Loucy (cell line): ENCODE results near the gene C12orf60.
A peak's percentile ranks its signal among the peaks of the same experiment; 100 is the strongest.
"Not testable (repeated sequence)": the region's sequence is repeated elsewhere in the genome, so short reads cannot be mapped to it uniquely, and the experiment has no call there.

Source experiments
- H2AFZ ChIP-seq: fragments of 200-600 bp; sonication (generic); 2 replicates; pipeline ENCODE4 v1.6.0; 2016; ENCODE audit warnings: antibody characterized with exemption, mild to moderate bottlenecking, low read length, moderate library complexity
- H3F3A ChIP-seq: fragments of 200-600 bp; 2 replicates; pipeline ENCODE4 v1.6.0; 2016; ENCODE audit warnings: antibody characterized with exemption, low read depth, mild to moderate bottlenecking
- H3K27me3 ChIP-seq: fragments of 200-600 bp; sonication (generic); 2 replicates; pipeline ENCODE4 v1.6.1; 2014; ENCODE audit warnings: low read length, mild to moderate bottlenecking; ENCODE audit not compliant: insufficient read depth, poor library complexity, severe bottlenecking
- H3K36me3 ChIP-seq: fragments of 200-600 bp; sonication (generic); 2 replicates; pipeline ENCODE4 v1.6.1; 2016; ENCODE audit warnings: low read length; ENCODE audit not compliant: insufficient read depth
- H3K4me1 ChIP-seq: fragments of 200-600 bp; sonication (generic); 2 replicates; pipeline ENCODE4 v1.5.1; 2014; ENCODE audit warnings: low read length, mild to moderate bottlenecking; ENCODE audit not compliant: insufficient read depth, poor library complexity, severe bottlenecking
- H3K4me2 ChIP-seq: fragments of 200-600 bp; sonication (generic); 2 replicates; pipeline ENCODE4 v1.6.0; 2014; ENCODE audit warnings: antibody characterized with exemption, low read length, low read depth, mild to moderate bottlenecking; ENCODE audit not compliant: poor library complexity, severe bottlenecking
- H3K4me3 ChIP-seq: fragments of 200-600 bp; sonication (generic); 2 replicates; pipeline ENCODE4 v1.5.1; 2014; ENCODE audit warnings: low read length, mild to moderate bottlenecking, mixed read lengths; ENCODE audit not compliant: poor library complexity, severe bottlenecking
- H3K79me2 ChIP-seq: fragments of 200-600 bp; sonication (generic); 2 replicates; pipeline ENCODE4 v1.6.1; 2014; ENCODE audit warnings: low read length; ENCODE audit not compliant: insufficient read depth
- H3K9ac ChIP-seq: fragments of 200-600 bp; sonication (generic); 2 replicates; pipeline ENCODE4 v1.6.0; 2014; ENCODE audit warnings: mild to moderate bottlenecking, low read depth, low read length, moderate library complexity; ENCODE audit not compliant: poor library complexity, severe bottlenecking
- H3K9me2 ChIP-seq: fragments of 200-600 bp; sonication (generic); replicated peaks from 2 replicates; pipeline ENCODE4 v1.6.1; 2016; ENCODE audit warnings: low read depth, low read length, mixed read lengths
- H3K9me3 ChIP-seq: fragments of 200-600 bp; sonication (generic); 2 replicates; pipeline ENCODE4 v1.6.1; 2014; ENCODE audit warnings: mild to moderate bottlenecking, antibody characterized with exemption, low read length, low read depth; ENCODE audit not compliant: insufficient read depth
- H4K20me1 ChIP-seq: fragments of 200-600 bp; sonication (generic); 2 replicates; pipeline ENCODE4 v1.6.0; 2014; ENCODE audit warnings: antibody characterized with exemption, low read length, mild to moderate bottlenecking; ENCODE audit not compliant: insufficient read depth, poor library complexity, severe bottlenecking
- EZH2phosphoT487 ChIP-seq: fragments of 200-600 bp; IDR thresholded peaks from 2 replicates; pipeline ENCODE4 v1.6.1; 2018; ENCODE audit warnings: antibody characterized with exemption, mild to moderate bottlenecking, moderate library complexity, borderline replicate concordance
- TF ChIP-seq, protein P1 (sequence below): fragments of 200-600 bp; sonication (generic); conservative IDR thresholded peaks from 2 replicates; pipeline ENCODE4 v1.5.1; 2014; ENCODE audit warnings: mild to moderate bottlenecking, antibody characterized with exemption, low read length

Gene C12orf60, protein sequence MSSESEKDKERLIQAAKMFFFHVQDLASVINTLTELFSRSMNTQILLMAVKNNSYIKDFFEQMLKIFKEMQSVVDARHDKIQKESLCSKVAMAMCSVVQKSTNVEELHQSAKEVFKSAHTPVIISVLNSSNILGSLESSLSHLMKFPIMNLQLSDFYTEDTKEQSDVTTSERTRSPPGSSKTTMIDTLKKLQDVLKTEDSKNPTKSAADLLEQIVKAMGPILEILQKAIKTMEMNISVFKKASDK

DNA sequence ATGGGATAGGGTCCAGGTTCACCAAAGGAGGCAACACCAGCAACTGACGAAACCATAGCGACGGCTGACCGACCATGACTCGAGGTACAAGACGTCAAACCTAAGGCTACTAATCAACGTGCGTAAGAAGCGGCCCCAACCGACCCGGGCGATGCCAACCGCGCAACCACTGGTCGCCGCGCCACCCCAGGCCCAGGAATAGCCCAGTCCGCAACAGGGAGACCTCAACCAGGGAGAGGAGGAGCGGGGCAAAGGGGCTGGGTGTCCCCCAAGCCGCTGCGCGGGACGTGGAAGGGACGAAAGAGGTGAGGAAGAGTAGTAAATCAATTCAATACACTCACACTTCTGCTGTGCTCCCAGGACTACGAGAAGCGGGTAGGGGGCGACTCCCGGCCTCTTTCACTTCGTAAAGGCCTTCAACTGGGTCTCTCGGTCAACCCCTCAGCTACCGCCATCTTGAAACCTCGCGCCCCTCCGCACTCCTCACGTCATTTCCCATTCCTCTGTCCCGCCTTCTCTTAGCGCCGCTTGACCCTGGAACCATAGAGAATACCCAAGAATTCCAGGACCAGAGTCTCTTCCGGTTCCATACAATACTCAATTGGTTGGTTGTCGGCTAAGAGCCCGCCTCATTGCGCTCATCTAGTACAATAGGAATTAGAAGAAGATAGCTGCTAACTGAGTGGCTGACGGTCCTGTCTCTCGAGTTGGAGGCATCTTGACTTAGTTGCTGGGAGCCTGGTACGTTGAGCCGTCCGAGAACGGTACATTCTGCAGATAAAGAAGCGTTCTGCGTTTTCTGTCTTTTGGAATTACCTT, at the start of gene C12orf60, which contains the start of gene WBP11:
Gene C12orf60 (plus strand): TSS at position 660 of the 819 bp plus-strand sequence. CDS start 19,266 bp downstream, outside the sequence.
Gene WBP11 (minus strand): TSS at position 468 of the 819 bp plus-strand sequence. CDS start 2,095 bp downstream, outside the sequence.
- Histone ChIP-seq H3K9ac (peak within 1 kb of the TSS; percentile 92), H2AFZ (peak within 1 kb of the TSS; percentile 89), H3K4me1 (peaks cover 43% of the 10 kb centered on the region), H3K4me3 (peak within 1 kb of the TSS; percentile 77), H3F3A (no peaks in the 10 kb centered on the region), H3K4me2 (peak within 1 kb of the TSS; percentile 99), H3K79me2 (peaks cover 62% of the 10 kb centered on the region), H3K9me3 (no peaks in the 10 kb centered on the region), H4K20me1 (peaks cover 43% of the 10 kb centered on the region), H3K36me3 (peaks cover 14% of the 10 kb centered on the region; the same call in 1 of the 2 replicates), H3K27me3 (no peaks in the 10 kb centered on the region), H3K9me2 (no peaks in the 10 kb centered on the region)
- TF ChIP-seq, protein P1, sequence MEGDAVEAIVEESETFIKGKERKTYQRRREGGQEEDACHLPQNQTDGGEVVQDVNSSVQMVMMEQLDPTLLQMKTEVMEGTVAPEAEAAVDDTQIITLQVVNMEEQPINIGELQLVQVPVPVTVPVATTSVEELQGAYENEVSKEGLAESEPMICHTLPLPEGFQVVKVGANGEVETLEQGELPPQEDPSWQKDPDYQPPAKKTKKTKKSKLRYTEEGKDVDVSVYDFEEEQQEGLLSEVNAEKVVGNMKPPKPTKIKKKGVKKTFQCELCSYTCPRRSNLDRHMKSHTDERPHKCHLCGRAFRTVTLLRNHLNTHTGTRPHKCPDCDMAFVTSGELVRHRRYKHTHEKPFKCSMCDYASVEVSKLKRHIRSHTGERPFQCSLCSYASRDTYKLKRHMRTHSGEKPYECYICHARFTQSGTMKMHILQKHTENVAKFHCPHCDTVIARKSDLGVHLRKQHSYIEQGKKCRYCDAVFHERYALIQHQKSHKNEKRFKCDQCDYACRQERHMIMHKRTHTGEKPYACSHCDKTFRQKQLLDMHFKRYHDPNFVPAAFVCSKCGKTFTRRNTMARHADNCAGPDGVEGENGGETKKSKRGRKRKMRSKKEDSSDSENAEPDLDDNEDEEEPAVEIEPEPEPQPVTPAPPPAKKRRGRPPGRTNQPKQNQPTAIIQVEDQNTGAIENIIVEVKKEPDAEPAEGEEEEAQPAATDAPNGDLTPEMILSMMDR: no peak
- TF ChIP-seq EZH2phosphoT487: no peak

DNA sequence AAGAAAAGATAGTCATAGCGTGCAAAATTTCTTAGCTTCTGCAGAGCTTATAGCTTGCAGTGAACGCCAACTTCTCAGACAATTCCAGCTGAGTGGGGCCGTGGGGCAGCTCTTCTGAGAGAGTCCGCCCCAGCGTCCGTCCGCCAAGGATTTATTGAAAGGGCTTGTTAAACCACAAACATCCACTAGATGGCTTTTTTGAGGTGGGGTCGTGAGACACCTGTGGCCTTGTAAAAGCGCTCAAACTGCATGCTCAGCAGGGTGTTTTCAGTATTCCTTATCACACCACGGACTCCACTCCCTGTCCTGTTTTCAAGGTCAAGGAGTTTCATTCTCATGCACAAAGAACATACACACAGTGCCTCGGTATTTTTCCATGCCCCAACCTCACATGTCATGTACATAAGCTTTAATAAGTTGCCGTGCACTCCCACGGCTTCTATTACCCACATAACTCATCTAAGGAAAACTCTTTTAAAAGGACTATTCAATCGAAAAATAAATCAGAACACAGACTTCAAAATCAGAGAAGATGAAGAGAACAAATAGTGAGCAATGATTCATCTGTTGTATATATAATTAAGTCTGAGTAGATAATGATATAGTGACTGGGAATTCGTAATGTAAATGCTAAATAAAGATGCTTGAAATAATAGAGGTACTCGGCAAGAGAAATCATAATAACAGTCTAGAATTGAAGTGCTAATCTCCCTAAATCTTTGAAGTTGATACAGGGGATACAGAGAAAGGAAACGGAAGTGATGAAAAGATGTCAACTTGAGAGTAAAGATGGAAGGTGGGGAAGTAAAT, 46.9 kb upstream of the C12orf60 start:
- Histone ChIP-seq H3K36me3 (no peaks in the 10 kb centered on the region), H3K4me1 (no peaks in the 10 kb centered on the region), H3K9me3 (no peaks in the 10 kb centered on the region; the same call in 1 of the 2 replicates), H3K4me3 (no peak overlapping the region), H2AFZ (no peak overlapping the region), H3K4me2 (no peak overlapping the region), H3K9me2 (no peaks in the 10 kb centered on the region), H3K79me2 (no peaks in the 10 kb centered on the region), H3K27me3 (no peaks in the 10 kb centered on the region), H3K9ac (no peak overlapping the region), H4K20me1 (no peaks in the 10 kb centered on the region), H3F3A (no peaks in the 10 kb centered on the region)
- no peak for TF ChIP-seq EZH2phosphoT487
- TF ChIP-seq, protein P1: peak; percentile 48

DNA sequence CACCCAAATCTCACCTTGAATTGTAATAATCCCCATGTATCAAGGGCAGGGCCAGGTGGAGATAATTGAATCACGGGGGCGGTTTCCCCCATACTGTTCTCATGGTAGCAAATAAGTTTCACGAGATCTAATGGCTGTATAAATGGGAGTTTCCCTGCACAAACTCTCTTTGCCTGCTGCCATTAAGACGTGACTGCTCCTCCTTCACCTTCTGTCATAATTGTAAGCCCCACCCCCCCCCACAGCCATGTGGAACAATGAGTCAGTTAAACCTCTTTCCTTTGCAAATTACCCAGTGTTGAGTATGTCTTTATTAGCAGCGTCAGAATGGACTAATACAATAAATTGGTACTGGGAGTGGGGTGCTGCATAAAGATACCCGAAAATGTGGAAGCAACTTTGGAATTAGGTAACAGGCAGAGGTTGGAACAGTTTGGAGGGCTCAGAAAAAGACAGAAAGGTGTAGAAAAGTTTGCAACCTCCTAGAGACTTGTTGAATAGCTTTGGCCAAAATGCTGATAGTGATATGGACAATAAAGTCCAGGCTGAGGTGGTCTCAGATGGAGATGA, 43.7 kb upstream of the C12orf60 start:
- H4K20me1 ChIP-seq, H3K36me3 ChIP-seq, H3K79me2 ChIP-seq, H3K4me2 ChIP-seq, H3F3A ChIP-seq, H3K27me3 ChIP-seq, H3K4me3 ChIP-seq, H3K4me1 ChIP-seq, H3K9me3 ChIP-seq, H3K9me2 ChIP-seq, H2AFZ ChIP-seq, H3K9ac ChIP-seq: not testable (repeated sequence)
